Measurements from ENCODE around the gene RCBTB1. TPM values are rescaled to one million over a fixed set of nuclear protein-coding genes. Genes with fewer than 3 reads are reported as not detected.

Gene RCBTB1
- 17.7 and 20.8 TPM in 2 replicates for total RNA-seq (2014; rRNA removed; shearing (Covaris generic))

DNA sequence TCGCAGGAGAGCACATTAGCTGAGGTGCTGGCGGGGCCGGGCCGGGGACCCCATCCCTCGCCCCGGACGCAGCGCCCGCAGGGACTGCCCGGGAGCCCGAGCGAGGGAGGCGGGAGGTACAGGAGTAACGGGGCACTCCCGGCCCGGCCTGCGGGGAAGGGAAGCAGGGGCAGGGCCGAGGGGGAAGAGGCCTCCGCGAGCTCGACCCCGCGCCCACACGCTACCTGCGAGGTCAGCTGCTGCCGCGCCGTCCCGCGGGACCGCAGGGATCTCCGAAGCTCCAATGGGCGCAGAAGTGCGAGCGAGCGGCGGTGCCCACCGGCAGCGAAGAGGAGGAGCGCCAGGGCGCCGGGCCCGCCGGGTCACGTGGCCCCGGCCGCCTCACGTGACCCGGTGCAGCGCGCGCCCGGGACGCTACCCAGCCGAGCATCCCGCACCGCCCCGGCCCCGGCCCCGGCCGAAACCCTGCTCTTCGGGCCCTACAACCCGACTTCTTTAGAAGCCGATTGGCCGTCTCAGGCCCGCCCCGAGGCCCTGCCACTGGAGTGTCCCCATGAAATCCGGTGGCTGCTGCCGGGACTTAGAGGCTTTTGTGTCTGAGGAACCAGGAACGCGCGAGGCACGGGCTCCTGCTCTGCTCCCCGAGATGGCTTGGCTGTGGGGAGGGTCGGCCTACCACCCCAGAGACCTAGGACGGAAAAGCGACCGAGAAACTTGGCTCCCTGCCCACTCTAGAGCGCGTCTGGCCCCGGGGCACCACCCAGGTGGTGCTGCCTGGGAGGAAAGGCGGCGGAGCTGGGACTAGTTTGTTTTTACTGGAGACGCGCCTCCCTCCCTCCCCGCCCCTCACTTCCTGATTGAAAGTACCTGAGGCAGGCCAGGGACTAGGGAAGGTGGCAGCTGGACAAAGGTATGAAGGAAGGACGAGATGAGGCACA is at the start of gene RCBTB1:
Gene RCBTB1, minus strand, starts transcription at position 339 of the 938 bp plus-strand sequence. CDS start 18,279 bp downstream, outside the sequence.
- Histone ChIP-seq H3K27me3 (ENCODE audit: control insufficient read depth, insufficient read depth, low read length) (no peaks in the 10 kb centered on the region; the same call in 1 of the 2 replicates), H3K4me3 (ENCODE audit: insufficient read depth, low read depth, low read length) (peak within 1 kb of the TSS; percentile 87)
- peak; percentile 99 for DNase-seq

DNA sequence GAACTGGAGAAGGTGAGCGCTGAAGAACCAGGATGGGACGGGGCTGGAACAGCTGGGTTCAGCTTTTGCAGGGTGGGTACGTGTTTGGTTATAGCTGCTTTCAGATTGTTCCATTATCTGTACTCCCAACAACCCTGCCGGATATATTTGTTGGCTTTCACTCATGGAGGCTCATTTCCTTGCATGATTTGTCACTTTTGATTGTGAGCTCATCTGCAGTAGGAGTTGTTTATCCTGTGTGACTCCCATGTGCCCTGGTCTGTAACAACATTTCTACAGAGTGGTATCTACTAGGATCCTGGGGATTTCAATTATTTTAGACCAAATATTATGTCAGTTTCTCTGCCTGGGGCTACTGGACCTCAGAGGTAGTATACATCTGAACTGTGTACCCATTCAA is 48.4 kb upstream of the RCBTB1 start:
- H3K4me3 ChIP-seq (ENCODE audit: insufficient read depth, low read depth, low read length) = no peak overlapping the region

More for the DNA sequence above, at the start of gene RCBTB1:
- H3K36me3 ChIP-seq (replicated peaks; ENCODE audit: control insufficient read depth, insufficient read depth, low read length) = no peaks in the 10 kb centered on the region

DNA sequence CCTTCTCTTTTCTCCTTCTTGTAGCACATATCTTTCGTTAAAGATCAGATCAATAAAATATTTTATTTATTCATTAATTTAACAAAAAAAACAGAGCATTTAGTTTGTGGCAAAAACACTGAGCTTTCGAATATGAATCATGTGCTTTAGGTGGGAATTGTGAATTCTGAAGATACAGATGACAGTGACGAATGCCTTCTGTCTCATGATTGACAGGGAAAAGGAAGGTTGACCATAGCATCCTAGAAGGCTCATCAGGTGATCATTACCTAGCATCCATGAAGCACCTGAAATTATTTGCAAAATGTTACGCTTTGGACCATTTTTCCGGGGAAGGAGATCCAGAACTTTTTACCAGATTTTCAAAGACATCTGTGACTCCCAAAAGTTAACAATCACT is 46.8 kb upstream of the RCBTB1 start:
- Histone ChIP-seq H3K36me3 (replicated peaks; ENCODE audit: control insufficient read depth, insufficient read depth, low read length) (no peaks in the 10 kb centered on the region), H3K27me3 (ENCODE audit: control insufficient read depth, insufficient read depth, low read length) (no peaks in the 10 kb centered on the region), H3K4me3 (ENCODE audit: insufficient read depth, low read depth, low read length) (no peak overlapping the region)
- DNase-seq = no peak

More for the DNA sequence above, 48.4 kb upstream of the RCBTB1 start:
- Histone ChIP-seq H3K27me3 (ENCODE audit: control insufficient read depth, insufficient read depth, low read length) (no peaks in the 10 kb centered on the region), H3K36me3 (replicated peaks; ENCODE audit: control insufficient read depth, insufficient read depth, low read length) (no peaks in the 10 kb centered on the region)
- DNase-seq = no peak

DNA sequence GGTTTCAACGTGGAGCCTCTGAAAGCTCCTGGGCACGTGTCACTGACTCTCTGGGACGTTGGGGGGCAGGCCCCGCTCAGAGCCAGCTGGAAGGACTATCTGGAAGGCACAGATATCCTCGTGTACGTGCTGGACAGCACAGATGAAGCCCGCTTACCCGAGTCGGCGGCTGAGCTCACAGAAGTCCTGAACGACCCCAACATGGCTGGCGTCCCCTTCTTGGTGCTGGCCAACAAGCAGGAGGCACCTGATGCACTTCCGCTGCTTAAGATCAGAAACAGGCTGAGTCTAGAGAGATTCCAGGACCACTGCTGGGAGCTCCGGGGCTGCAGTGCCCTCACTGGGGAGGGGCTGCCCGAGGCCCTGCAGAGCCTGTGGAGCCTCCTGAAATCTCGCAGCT is 45.2 kb upstream of the RCBTB1 start:
- no peaks in the 10 kb centered on the region for H3K27me3 ChIP-seq (ENCODE audit: control insufficient read depth, insufficient read depth, low read length)
- H3K36me3 ChIP-seq (replicated peaks; ENCODE audit: control insufficient read depth, insufficient read depth, low read length) = no peaks in the 10 kb centered on the region
- no peak for DNase-seq

GRCh38 chr13:49629947-49630346 is 44.6 kb upstream of the RCBTB1 start:
- no peaks in the 10 kb centered on the region for H3K27me3 ChIP-seq (ENCODE audit: control insufficient read depth, insufficient read depth, low read length)
- no peak overlapping the region for H3K4me3 ChIP-seq (ENCODE audit: insufficient read depth, low read depth, low read length)
- no peaks in the 10 kb centered on the region for H3K36me3 ChIP-seq (replicated peaks; ENCODE audit: control insufficient read depth, insufficient read depth, low read length)
- DNase-seq = no peak

More for the DNA sequence above, 45.2 kb upstream of the RCBTB1 start:
- H3K4me3 ChIP-seq (ENCODE audit: insufficient read depth, low read depth, low read length) = no peak overlapping the region

- no peak overlapping the region for H3K4me3 ChIP-seq (ENCODE audit: insufficient read depth, low read depth, low read length)
- no peaks in the 10 kb centered on the region for H3K27me3 ChIP-seq (ENCODE audit: control insufficient read depth, insufficient read depth, low read length)
- DNase-seq = no peak
- H3K36me3 ChIP-seq (replicated peaks; ENCODE audit: control insufficient read depth, insufficient read depth, low read length) = no peaks in the 10 kb centered on the region
Observed at GRCh38 chr13:49629196-49629938, 44.0 kb upstream of the RCBTB1 start.

DNA sequence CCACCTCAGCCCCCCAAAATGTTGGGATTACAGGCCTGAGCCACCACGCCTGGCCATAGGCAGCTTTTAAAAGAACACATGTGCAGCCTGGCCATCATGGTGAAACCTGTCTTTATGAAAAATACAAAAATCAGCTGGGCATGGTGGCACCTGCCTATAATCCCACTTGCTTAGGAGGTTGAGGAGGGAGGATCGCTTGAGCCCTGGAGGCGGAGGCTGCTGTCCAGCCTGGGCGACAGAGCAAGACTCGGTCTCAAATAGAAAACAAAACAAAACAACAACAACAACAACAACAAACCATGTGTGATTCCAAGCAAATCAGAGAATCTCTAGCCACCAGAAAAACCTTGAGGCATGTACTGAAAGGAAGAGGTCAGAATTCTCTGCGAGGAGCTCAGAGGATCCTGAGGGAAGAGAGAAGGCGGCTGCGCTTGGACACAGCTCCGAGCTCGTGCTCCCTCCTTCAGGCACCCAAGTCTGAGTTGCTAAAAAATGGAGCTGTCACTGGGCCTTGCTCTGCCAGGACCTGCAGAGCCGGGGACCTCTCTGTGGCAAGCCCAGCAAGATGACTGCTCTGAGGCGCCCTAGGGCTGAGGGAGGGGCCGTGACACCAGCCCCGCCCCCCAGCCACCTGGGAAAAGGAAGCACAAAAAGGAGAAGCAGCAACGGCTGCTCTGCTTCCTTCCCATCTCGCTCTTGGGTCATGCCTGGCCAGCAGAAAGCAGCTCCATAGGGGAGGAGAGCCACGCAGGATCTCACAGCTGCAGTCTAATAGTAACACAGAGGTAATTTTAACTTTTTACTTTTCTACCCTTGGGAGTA is 42.7 kb upstream of the RCBTB1 start, which contains the start of gene ARL11:
Gene ARL11, plus strand, starts transcription at position 677 of the 822 bp plus-strand sequence. CDS start 1,941 bp downstream, outside the sequence.
- Histone ChIP-seq H3K27me3 (ENCODE audit: control insufficient read depth, insufficient read depth, low read length) (no peaks in the 10 kb centered on the region), H3K36me3 (replicated peaks; ENCODE audit: control insufficient read depth, insufficient read depth, low read length) (no peaks in the 10 kb centered on the region), H3K4me3 (ENCODE audit: insufficient read depth, low read depth, low read length) (peak within 1 kb of the TSS; percentile 32; the same call in 1 of the 2 replicates)
- DNase-seq = peak; percentile 92

DNA sequence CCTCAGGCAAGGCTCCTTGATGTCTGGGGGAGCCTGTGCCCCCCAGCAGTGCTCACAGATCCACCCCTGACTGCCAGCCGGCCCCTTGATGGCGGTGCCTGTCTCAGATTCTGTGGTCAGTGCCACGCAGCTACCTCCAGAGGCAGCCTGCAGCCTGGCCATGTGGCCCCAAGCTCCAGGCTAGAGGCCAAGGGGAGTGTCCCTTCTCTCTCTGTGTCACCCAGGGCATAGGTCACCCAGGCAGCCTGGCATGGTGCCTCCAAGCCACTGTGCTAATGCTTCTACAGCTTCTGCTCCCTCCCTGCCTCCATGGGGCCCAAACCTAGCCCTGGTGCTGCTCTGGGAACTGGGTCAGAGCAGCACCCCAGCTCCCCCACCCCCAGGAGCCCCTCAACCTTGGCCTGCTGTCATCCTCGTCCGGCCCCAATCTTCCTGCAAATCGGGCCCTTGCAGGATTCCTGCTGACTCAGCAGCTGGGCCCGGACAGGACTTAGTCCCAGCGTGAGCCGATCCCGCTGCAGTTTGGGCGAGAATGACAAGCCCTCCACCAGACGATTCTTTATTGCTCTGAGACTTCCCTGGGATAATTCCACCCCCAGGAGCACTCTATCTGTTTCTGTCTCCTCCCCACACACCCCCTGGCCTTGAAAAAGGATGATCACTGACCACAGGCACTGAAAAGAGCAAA is 40.2 kb upstream of the RCBTB1 start:
- no peaks in the 10 kb centered on the region for H3K36me3 ChIP-seq (replicated peaks; ENCODE audit: control insufficient read depth, insufficient read depth, low read length)
- DNase-seq = no peak
- H3K4me3 ChIP-seq (ENCODE audit: insufficient read depth, low read depth, low read length) = no peak overlapping the region
- no peaks in the 10 kb centered on the region for H3K27me3 ChIP-seq (ENCODE audit: control insufficient read depth, insufficient read depth, low read length)

- no peaks in the 10 kb centered on the region for H3K36me3 ChIP-seq (replicated peaks; ENCODE audit: control insufficient read depth, insufficient read depth, low read length)
- H3K4me3 ChIP-seq (ENCODE audit: insufficient read depth, low read depth, low read length) = no peak overlapping the region
- no peaks in the 10 kb centered on the region for H3K27me3 ChIP-seq (ENCODE audit: control insufficient read depth, insufficient read depth, low read length)
- DNase-seq = no peak
Observed at GRCh38 chr13:49624229-49624628, 38.9 kb upstream of the RCBTB1 start.

DNA sequence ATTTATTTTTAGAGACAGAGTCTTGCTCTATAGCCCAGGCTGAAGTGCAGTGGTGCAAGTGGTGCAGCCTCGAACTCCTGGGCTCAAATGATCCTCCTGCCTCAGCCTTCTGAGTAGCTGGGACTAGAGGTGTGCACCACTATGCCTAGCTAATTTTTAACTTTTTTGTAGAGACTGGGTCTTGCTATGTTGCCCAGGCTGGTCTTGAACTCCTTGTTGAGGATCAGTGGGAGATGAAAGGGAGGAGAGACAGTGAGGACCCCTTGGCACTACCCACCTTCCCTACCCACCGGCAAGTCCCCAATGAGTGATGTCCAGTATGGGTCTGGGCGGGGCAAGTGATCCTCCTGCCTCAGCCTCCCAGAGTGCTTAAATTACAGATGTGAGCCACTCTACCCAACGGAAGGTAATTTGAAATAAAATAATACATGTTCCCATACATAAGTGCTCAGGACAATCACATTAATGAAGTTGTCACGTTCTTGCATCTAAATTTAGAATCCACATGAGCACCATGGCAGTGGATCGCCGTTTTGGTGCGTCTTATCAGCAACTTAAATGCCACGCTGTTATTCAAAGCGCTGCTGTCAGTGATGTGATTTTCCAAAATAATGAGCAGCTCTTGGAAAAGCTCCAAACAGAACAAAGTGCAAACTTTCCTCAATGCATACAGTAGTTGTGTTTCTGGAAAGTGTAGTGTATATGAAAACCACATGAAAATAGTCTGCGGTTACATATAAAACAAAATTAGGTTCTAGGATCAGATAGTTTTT is 37.0 kb upstream of the RCBTB1 start:
- H3K4me3 ChIP-seq (ENCODE audit: insufficient read depth, low read depth, low read length) = no peak overlapping the region
- no peak for DNase-seq
- no peaks in the 10 kb centered on the region for H3K27me3 ChIP-seq (ENCODE audit: control insufficient read depth, insufficient read depth, low read length)
- H3K36me3 ChIP-seq (replicated peaks; ENCODE audit: control insufficient read depth, insufficient read depth, low read length) = no peaks in the 10 kb centered on the region

DNA sequence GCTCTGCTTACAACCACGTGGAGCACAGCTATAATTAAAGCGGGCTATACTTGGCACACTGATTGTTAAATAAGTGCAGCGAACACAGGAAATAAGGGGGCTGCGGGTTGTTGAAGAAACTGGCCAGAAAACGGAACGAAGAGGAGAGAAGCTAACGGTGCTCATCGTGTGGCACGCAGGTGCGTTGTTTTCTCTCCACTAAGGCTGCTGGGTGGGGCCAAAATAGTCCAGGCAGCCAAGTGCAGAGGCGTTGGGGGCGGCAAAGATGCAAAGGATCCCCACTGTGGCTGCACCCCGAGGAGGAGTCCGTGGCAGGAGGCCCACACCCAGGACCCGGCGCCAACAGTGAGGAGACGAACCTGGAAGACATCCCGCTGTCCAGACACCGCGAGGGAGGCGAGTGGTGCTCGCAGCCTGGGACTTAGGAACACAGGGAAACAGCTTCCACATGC is 34.8 kb upstream of the RCBTB1 start:
- DNase-seq = peak; percentile 38
- Histone ChIP-seq H3K4me3 (ENCODE audit: insufficient read depth, low read depth, low read length) (no peak overlapping the region), H3K27me3 (ENCODE audit: control insufficient read depth, insufficient read depth, low read length) (no peaks in the 10 kb centered on the region), H3K36me3 (replicated peaks; ENCODE audit: control insufficient read depth, insufficient read depth, low read length) (no peaks in the 10 kb centered on the region)

DNA sequence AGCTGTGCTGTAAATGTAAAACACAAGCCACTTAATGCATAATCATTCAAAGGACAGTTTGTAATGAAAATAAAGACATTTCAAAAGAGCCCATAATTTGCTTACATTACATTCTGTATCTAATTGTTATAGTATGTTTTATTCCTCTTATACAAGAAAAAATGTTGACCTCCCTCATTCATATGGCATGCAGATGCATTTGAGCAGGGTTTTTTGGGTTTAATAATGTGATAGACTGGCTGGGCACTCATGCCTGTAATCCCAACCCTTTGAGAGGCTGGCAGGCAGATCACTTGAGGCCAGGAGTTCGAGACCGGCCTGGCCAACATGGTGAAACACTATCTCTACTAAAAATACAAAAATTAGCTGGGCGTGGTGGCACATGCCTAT is 31.3 kb upstream of the RCBTB1 start:
- no peak for DNase-seq
- Histone ChIP-seq H3K36me3 (replicated peaks; ENCODE audit: control insufficient read depth, insufficient read depth, low read length) (no peaks in the 10 kb centered on the region), H3K27me3 (ENCODE audit: control insufficient read depth, insufficient read depth, low read length) (no peaks in the 10 kb centered on the region), H3K4me3 (ENCODE audit: insufficient read depth, low read depth, low read length) (no peak overlapping the region)

Data from H7 (cell line).